Adrenal gland (tissue), 5 donors: ENCODE data around the gene NRAP.

Experiments used
- POLR2A ChIP-seq, 2 donors: fragments of 450-650 bp; IDR thresholded peaks; one replicate each; pipeline ENCODE4 v1.6.1; 2017; ENCODE audit warnings: antibody characterized with exemption in 2 of 2, mild to moderate bottlenecking in 2 of 2, moderate library complexity in 1 of 2
- TF ChIP-seq, protein P1 (sequence below), 6 experiments: fragments of 450-650 bp in 4 of 6; fragments of 200-600 bp in 2 of 6; sonication (generic) in 1 of 6; IDR thresholded peaks; 1 replicate in 5 of 6; 2 replicates in 1 of 6; pipeline versions ENCODE4 v1.5.1 to v1.8.0; 2016 to 2021; ENCODE audit warnings: antibody characterized with exemption in 6 of 6, mild to moderate bottlenecking in 2 of 6, moderate library complexity in 1 of 6
- donor health status: DM: no; HTN: no; CAD: no.

GRCh38 chr10:113697595-113697994 lies 33.8 kb upstream of the NRAP start:
- TF ChIP-seq, protein P1, sequence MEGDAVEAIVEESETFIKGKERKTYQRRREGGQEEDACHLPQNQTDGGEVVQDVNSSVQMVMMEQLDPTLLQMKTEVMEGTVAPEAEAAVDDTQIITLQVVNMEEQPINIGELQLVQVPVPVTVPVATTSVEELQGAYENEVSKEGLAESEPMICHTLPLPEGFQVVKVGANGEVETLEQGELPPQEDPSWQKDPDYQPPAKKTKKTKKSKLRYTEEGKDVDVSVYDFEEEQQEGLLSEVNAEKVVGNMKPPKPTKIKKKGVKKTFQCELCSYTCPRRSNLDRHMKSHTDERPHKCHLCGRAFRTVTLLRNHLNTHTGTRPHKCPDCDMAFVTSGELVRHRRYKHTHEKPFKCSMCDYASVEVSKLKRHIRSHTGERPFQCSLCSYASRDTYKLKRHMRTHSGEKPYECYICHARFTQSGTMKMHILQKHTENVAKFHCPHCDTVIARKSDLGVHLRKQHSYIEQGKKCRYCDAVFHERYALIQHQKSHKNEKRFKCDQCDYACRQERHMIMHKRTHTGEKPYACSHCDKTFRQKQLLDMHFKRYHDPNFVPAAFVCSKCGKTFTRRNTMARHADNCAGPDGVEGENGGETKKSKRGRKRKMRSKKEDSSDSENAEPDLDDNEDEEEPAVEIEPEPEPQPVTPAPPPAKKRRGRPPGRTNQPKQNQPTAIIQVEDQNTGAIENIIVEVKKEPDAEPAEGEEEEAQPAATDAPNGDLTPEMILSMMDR (IDR thresholded peaks at IDR 0.05): no peak
- TF ChIP-seq POLR2A (IDR thresholded peaks at IDR 0.05): no peak
